ENCODE measurements around the gene TOX2. TPM values are rescaled to one million over a fixed set of nuclear protein-coding genes. Genes with fewer than 3 reads are reported as not detected.

TOX2 gene
- 1 to 10 TPM in 6 of 7 donors, under 1 TPM in 1; 0.69 to 5.6 (median 1.3) TPM for total RNA-seq
- 1 to 10 TPM; 2.3 to 4.0 TPM for polyA plus RNA-seq
- long read RNA-seq, donor 1 = 0 reads
- long read RNA-seq, donor 2, partial matches to known transcripts = 0 of 1 reads
- long read RNA-seq, donor 2, other reads (novel, unspliced or antisense) = 0 of 1 reads
- long read RNA-seq, donor 3, partial matches to known transcripts = 0 of 4 reads
- long read RNA-seq, donor 3, other reads (novel, unspliced or antisense) = 1 of 4 reads

- no peak for TF ChIP-seq POLR2A (IDR thresholded peaks at IDR 0.05)
- no peak for TF ChIP-seq CTCF (IDR thresholded peaks at IDR 0.05)
- no peak for TF ChIP-seq EP300 (IDR thresholded peaks at IDR 0.05)
- no peaks in the 10 kb centered on the region for H3K4me1 ChIP-seq (ENCODE audit: insufficient read depth)
- DNase-seq = peak in 1 of 5 donors; percentile 51
- no peaks in the 10 kb centered on the region for H3K27me3 ChIP-seq
- intact Hi-C loops (cut with DNase I) = no loop called here
- 1 to 4% (median 2%) methylated on average over 39 to 111 of the region's 111 CpGs for WGBS, 3 donors
- no peak within 1 kb of the TSS for H3K27ac ChIP-seq
- H3K36me3 ChIP-seq = no peaks in the 10 kb centered on the region
- H3K9me3 ChIP-seq = peaks cover 0 to 2% of the 10 kb centered on the region in 2 donors
- H3K4me3 ChIP-seq = peak within 1 kb of the TSS; percentile 26
These were observed at the start of gene TOX2 for GRCh38 chr20:43914311-43915210. TOX2 (plus strand) TSS chr20:43914852; CDS start chr20:43914892, 40 bp downstream.

GRCh38 chr20:43868091-43868490 is 46.6 kb upstream of the TOX2 start:
- TF ChIP-seq CTCF (IDR thresholded peaks at IDR 0.05) = no peak
- TF ChIP-seq EP300 (IDR thresholded peaks at IDR 0.05) = no peak
- no peak for TF ChIP-seq POLR2A (IDR thresholded peaks at IDR 0.05)
- no peak overlapping the region for H3K27ac ChIP-seq

GRCh38 chr20:43870484-43870883 is 44.2 kb upstream of the TOX2 start:
- no peaks in the 10 kb centered on the region for H3K27me3 ChIP-seq
- H3K4me1 ChIP-seq (ENCODE audit: insufficient read depth) = no peaks in the 10 kb centered on the region
- intact Hi-C loops (cut with DNase I) = no loop called here
- no peak overlapping the region for H3K4me3 ChIP-seq
- TF ChIP-seq CTCF (IDR thresholded peaks at IDR 0.05) (no peak), POLR2A (IDR thresholded peaks at IDR 0.05) (no peak), EP300 (IDR thresholded peaks at IDR 0.05) (no peak)
- DNase-seq = no peak
- no peaks in the 10 kb centered on the region for H3K9me3 ChIP-seq
- no peaks in the 10 kb centered on the region for H3K36me3 ChIP-seq
- no peak overlapping the region for H3K27ac ChIP-seq

More at GRCh38 chr20:43868091-43868490, 46.6 kb upstream of the TOX2 start:
- 86 to 88% (median 86%) methylated on average over 1 of the region's 1 CpG for WGBS, 3 donors
- intact Hi-C loops (cut with DNase I) = no loop called here
- Histone ChIP-seq H3K27me3 (no peaks in the 10 kb centered on the region), H3K4me3 (no peak overlapping the region), H3K9me3 (no peaks in the 10 kb centered on the region), H3K4me1 (ENCODE audit: insufficient read depth) (no peaks in the 10 kb centered on the region), H3K36me3 (no peaks in the 10 kb centered on the region)
- no peak for DNase-seq

- Histone ChIP-seq H3K4me1 (ENCODE audit: insufficient read depth) (no peaks in the 10 kb centered on the region), H3K9me3 (peaks cover 0 to 4% of the 10 kb centered on the region in 2 donors), H3K4me3 (no peak overlapping the region), H3K27ac (no peak overlapping the region), H3K36me3 (no peaks in the 10 kb centered on the region), H3K27me3 (no peaks in the 10 kb centered on the region)
- no peak for DNase-seq
- WGBS, 3 donors = 42 to 66% (median 64%) methylated on average over 1 of the region's 1 CpG
- intact Hi-C loops (cut with DNase I) = no loop called here
- TF ChIP-seq EP300 (IDR thresholded peaks at IDR 0.05) (no peak), POLR2A (IDR thresholded peaks at IDR 0.05) (no peak), CTCF (IDR thresholded peaks at IDR 0.05) (no peak)
These were observed 35.9 kb upstream of the TOX2 start for GRCh38 chr20:43878776-43879175.

All from ovary (tissue), 10 donors.